Endothelial cell (in vitro differentiated cells): Measurements from ENCODE around the gene REPS2. TPM values are rescaled to one million over a fixed set of nuclear protein-coding genes. Genes with fewer than 3 reads are reported as not detected.

Source experiments
- DNase-seq: peaks from one replicate; pipeline ENCODE4 v3.0.0; 2021; ENCODE audit warnings: low spot score
- H3K27ac Mint-ChIP-seq: one replicate; pipeline ENCODE4 v1.8.0; 2021; ENCODE audit warnings: mixed read lengths, inconsistent platforms; ENCODE audit not compliant: unreplicated experiment
- H3K27me3 Mint-ChIP-seq: one replicate; pipeline ENCODE4 v1.8.0; 2021; ENCODE audit warnings: mild to moderate bottlenecking, moderate library complexity, mixed read lengths, inconsistent platforms; ENCODE audit not compliant: unreplicated experiment
- H3K36me3 Mint-ChIP-seq: one replicate; pipeline ENCODE4 v1.8.0; 2021; ENCODE audit warnings: mild to moderate bottlenecking, low read depth, mixed read lengths, inconsistent platforms; ENCODE audit not compliant: unreplicated experiment
- H3K4me1 Mint-ChIP-seq: one replicate; pipeline ENCODE4 v1.8.0; 2021; ENCODE audit warnings: mild to moderate bottlenecking, mixed read lengths, inconsistent platforms; ENCODE audit not compliant: unreplicated experiment
- H3K4me3 Mint-ChIP-seq: one replicate; pipeline ENCODE4 v1.8.0; 2021; ENCODE audit warnings: mild to moderate bottlenecking, mixed read lengths, inconsistent platforms; ENCODE audit not compliant: unreplicated experiment
- H3K9me3 Mint-ChIP-seq: one replicate; pipeline ENCODE4 v1.8.0; 2021; ENCODE audit warnings: mixed read lengths, inconsistent platforms; ENCODE audit not compliant: unreplicated experiment
- total RNA-seq: library from RNA; stranded (reverse); fragmentation: NEBNext Ultra II Directional; extraction: Animal tissue kit (Norgen Biotek cat#: 25700); gene quantifications from one replicate; pipeline ENCODE4 v1.2.1, GENCODE V29; 2021; ENCODE audit not compliant: unreplicated experiment
- TF ChIP-seq, protein P1 (sequence below): fragments of 200-600 bp; sonication (generic); IDR thresholded peaks from one replicate; pipeline ENCODE4 v1.5.0; 2021; ENCODE audit warnings: antibody characterized with exemption; ENCODE audit not compliant: unreplicated experiment

Gene REPS2
- total RNA-seq, 1 donor from 2014 or later: 10.6 TPM

DNA sequence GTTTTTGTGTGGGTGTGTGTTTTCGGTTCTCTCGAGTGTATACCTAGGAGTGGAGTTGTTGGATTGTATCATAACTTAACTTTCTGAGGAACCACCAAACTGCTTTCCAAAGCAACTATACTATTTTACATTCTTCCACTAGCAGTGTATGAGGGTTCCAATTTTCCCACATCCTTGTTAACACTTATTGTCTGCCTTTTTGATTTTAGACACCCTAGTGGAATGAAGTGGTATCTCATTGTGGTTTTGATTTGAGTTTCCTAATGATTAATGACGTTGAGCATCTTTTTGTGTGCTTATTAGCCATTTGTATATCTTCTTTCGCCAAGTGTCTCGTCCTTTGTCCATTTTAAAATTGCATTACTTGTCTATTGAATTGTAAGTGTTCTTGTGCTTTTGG is 118.6 kb downstream of the REPS2 start:
- TF ChIP-seq, protein P1, sequence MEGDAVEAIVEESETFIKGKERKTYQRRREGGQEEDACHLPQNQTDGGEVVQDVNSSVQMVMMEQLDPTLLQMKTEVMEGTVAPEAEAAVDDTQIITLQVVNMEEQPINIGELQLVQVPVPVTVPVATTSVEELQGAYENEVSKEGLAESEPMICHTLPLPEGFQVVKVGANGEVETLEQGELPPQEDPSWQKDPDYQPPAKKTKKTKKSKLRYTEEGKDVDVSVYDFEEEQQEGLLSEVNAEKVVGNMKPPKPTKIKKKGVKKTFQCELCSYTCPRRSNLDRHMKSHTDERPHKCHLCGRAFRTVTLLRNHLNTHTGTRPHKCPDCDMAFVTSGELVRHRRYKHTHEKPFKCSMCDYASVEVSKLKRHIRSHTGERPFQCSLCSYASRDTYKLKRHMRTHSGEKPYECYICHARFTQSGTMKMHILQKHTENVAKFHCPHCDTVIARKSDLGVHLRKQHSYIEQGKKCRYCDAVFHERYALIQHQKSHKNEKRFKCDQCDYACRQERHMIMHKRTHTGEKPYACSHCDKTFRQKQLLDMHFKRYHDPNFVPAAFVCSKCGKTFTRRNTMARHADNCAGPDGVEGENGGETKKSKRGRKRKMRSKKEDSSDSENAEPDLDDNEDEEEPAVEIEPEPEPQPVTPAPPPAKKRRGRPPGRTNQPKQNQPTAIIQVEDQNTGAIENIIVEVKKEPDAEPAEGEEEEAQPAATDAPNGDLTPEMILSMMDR: no peak
- H3K27ac Mint-ChIP-seq: no peak overlapping the region
- no peaks in the 10 kb centered on the region for H3K36me3 Mint-ChIP-seq
- H3K27me3 Mint-ChIP-seq: peaks cover 2% of the 10 kb centered on the region
- no peaks in the 10 kb centered on the region for H3K4me1 Mint-ChIP-seq
- no peak for DNase-seq
- H3K4me3 Mint-ChIP-seq: no peak overlapping the region
- no peaks in the 10 kb centered on the region for H3K9me3 Mint-ChIP-seq

DNA sequence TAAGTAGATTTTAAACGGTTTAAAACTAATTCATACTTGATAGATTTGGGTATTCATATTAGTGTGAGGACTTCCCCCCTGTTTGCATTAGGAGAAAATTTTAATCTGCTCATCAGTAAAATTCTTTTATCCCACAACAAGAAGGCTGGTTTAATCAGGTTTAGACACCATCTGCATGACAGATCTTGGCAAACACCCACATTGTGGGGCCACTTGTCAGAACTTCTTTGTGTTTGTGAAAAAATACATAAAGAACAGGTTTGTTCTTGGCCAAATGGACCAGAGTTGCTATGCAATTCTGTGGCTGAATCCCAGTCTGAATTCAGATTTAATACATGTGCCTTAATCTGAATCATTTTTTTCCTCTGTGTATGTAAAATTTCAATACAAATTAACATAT is 121.1 kb downstream of the REPS2 start:
- H3K4me1 Mint-ChIP-seq: no peaks in the 10 kb centered on the region
- no peaks in the 10 kb centered on the region for H3K27me3 Mint-ChIP-seq
- TF ChIP-seq, protein P1: no peak
- no peak for DNase-seq
- no peaks in the 10 kb centered on the region for H3K9me3 Mint-ChIP-seq
- H3K27ac Mint-ChIP-seq: no peak overlapping the region
- no peaks in the 10 kb centered on the region for H3K36me3 Mint-ChIP-seq
- H3K4me3 Mint-ChIP-seq: no peak overlapping the region

DNA sequence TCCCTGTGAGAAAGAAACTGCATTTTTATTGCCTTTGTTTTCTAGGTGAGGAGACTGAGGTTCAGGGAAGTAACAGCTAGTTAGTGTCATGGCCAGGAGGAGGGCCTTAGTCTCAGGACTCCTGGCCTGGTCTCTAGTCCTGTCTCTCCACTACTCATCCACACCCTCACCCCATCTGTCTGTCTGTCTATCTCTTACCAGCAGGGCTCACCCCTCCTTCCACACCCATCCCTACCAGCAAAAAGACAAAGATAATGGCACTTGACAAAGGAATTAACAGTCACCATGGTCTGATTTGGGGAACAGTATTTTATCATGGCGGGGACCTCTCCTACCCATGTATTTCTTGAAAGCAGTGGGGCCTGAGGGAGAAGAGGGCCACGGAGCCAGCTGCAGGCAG is 125.8 kb downstream of the REPS2 start:
- Mint-ChIP-seq H3K4me3 (no peak overlapping the region), H3K36me3 (no peaks in the 10 kb centered on the region), H3K27me3 (no peaks in the 10 kb centered on the region), H3K9me3 (no peaks in the 10 kb centered on the region), H3K4me1 (no peaks in the 10 kb centered on the region), H3K27ac (no peak overlapping the region)
- no peak for DNase-seq
- TF ChIP-seq, protein P1: no peak

DNA sequence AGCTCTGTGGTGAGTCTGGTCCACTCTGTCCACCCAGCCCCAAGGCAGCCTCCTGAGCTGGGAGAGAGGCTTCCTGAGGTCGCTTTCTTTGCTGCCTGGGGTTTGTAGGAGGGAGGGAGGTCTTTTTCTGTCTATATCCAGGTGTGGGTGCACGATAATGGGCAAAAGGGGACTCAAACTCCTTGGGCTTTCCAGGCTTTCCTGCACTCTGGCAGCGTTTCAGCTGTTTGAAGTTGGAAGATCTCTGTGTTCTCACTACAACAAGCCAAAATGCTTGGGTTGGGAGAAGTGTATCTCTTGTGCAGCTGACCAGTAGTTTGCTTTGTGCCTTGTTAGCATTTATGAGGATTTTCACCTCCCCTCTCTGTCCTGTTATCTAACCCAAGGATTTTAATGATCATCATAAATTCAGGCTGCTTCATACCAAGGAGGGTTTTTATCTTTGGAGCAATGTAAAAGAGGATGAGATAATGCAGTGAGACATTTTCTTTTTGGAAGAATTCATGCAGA is 126.3 kb downstream of the REPS2 start:
- Mint-ChIP-seq H3K4me1 (no peaks in the 10 kb centered on the region), H3K4me3 (no peak overlapping the region), H3K9me3 (no peaks in the 10 kb centered on the region), H3K36me3 (no peaks in the 10 kb centered on the region), H3K27ac (no peak overlapping the region), H3K27me3 (no peaks in the 10 kb centered on the region)
- no peak for DNase-seq
- TF ChIP-seq, protein P1: no peak

DNA sequence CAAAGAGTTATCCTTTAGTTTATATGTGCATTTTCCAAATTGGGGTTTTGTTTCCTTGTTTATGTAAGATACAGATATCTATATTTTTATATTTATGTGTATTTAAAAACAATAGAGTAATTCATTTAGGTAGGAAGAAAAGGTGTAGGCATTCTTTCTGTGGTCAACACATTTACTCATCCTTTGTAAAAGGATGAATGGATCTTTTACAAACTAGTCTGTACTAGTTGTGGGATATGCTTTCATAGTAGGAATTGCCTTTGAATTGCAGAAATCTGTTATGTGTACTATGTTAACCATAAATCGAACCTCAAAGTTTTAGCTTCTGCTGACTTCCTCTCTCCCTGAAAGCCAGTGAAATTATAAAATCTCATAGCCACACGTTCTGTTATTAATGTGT is 128.5 kb downstream of the REPS2 start:
- Mint-ChIP-seq H3K4me3 (no peak overlapping the region), H3K27ac (no peak overlapping the region), H3K36me3 (no peaks in the 10 kb centered on the region), H3K27me3 (no peaks in the 10 kb centered on the region), H3K4me1 (no peaks in the 10 kb centered on the region), H3K9me3 (no peaks in the 10 kb centered on the region)
- TF ChIP-seq, protein P1: no peak
- DNase-seq: no peak
